ENCODE data around the gene ZKSCAN5. TPM values are rescaled to one million over a fixed set of nuclear protein-coding genes. Genes with fewer than 3 reads are reported as not detected.
A peak's percentile ranks its signal among the peaks of the same experiment; 100 is the strongest.

The ZKSCAN5 gene
- total and polyA plus RNA-seq, 8 donors, result 6.7 to 16.2 (median 15.3) TPM

DNA sequence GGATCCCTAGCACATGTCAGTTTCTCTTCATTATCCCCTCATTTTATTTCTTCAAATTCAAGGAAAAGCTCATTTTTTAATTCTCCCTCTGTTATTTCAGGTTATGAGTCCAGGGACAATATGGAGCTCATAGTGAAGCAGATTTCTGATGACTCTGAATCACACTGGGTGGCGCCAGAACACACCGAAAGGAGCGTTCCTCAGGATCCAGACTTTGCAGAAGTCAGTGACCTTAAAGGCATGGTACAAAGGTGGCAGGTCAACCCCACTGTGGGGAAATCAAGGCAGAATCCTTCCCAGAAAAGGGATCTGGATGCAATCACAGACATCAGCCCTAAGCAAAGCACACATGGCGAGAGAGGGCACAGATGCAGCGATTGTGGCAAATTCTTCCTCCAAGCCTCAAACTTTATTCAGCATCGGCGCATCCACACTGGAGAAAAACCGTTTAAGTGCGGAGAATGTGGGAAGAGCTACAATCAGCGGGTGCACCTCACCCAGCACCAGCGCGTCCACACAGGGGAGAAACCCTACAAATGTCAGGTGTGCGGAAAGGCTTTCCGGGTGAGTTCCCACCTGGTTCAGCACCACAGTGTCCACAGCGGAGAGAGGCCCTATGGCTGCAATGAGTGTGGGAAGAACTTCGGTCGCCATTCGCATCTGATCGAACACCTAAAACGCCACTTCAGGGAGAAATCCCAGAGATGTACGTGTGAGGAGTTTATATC is 21.4 kb downstream of the ZKSCAN5 start:
- TF ChIP-seq, protein P1, sequence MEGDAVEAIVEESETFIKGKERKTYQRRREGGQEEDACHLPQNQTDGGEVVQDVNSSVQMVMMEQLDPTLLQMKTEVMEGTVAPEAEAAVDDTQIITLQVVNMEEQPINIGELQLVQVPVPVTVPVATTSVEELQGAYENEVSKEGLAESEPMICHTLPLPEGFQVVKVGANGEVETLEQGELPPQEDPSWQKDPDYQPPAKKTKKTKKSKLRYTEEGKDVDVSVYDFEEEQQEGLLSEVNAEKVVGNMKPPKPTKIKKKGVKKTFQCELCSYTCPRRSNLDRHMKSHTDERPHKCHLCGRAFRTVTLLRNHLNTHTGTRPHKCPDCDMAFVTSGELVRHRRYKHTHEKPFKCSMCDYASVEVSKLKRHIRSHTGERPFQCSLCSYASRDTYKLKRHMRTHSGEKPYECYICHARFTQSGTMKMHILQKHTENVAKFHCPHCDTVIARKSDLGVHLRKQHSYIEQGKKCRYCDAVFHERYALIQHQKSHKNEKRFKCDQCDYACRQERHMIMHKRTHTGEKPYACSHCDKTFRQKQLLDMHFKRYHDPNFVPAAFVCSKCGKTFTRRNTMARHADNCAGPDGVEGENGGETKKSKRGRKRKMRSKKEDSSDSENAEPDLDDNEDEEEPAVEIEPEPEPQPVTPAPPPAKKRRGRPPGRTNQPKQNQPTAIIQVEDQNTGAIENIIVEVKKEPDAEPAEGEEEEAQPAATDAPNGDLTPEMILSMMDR (IDR thresholded peaks at IDR 0.05), result no peak
- no peak overlapping the region for H3K27ac ChIP-seq
- DNase-seq (peak in 1 of 4 donors; percentile 4), ATAC-seq (peak; percentile 49)
- H3K9me3 ChIP-seq, result peaks cover 8 to 26% of the 10 kb centered on the region in 2 donors
- H3K4me3 ChIP-seq, result no peak overlapping the region
- peaks cover 6 to 81% of the 10 kb centered on the region in 2 donors for H3K36me3 ChIP-seq
- H3K4me1 ChIP-seq, result no peaks in the 10 kb centered on the region
- intact Hi-C loops (cut with DNase I), result no loop called here
- no peaks in the 10 kb centered on the region for H3K27me3 ChIP-seq

DNA sequence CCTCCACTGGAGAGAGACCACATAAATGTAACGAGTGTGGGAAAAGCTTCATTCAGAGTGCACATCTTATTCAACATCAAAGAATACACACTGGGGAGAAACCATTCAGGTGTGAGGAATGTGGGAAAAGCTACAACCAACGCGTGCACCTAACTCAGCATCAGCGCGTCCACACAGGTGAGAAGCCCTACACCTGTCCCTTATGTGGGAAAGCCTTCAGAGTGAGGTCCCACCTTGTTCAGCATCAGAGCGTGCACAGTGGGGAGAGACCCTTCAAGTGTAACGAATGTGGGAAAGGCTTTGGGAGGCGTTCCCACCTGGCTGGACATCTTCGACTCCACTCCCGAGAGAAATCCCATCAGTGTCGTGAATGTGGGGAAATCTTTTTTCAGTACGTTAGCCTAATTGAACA is 26.9 kb downstream of the ZKSCAN5 start:
- ATAC-seq, result no peak
- Histone ChIP-seq H3K4me1 (no peaks in the 10 kb centered on the region), H3K27me3 (no peaks in the 10 kb centered on the region), H3K9me3 (peaks cover 12 to 73% of the 10 kb centered on the region in 2 donors), H3K36me3 (peaks cover 9 to 78% of the 10 kb centered on the region in 2 donors), H3K4me3 (no peak overlapping the region), H3K27ac (no peak overlapping the region)
- intact Hi-C loops (cut with DNase I), result no loop called here
- TF ChIP-seq, protein P1 (IDR thresholded peaks at IDR 0.05), result no peak
- no peak for DNase-seq

DNA sequence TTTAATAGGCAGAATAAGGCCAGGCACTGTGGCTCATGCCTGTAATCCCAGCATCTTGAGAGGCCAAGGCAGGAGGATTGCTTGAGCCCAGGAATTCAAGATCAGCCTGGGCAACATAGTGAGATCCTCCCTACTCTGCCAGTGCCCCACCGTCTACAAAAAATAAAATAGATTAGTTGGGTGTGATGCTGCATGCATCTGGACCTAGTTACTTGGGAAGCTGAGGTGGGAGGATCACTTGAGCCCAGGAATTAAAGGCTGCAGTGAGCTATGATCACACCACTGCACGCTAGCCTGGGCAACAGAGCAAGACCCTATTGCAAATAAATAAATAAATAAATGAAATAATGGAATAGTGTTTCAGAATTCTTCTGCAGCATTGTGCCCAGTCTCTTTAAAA is 31.2 kb downstream of the ZKSCAN5 start:
- intact Hi-C loops (cut with DNase I), result no loop called here
- H3K27ac ChIP-seq, result no peak overlapping the region
- no peak overlapping the region for H3K4me3 ChIP-seq
- H3K36me3 ChIP-seq, result peaks cover 9 to 35% of the 10 kb centered on the region in 2 donors
- no peaks in the 10 kb centered on the region for H3K4me1 ChIP-seq
- TF ChIP-seq, protein P1 (IDR thresholded peaks at IDR 0.05), result no peak
- no peaks in the 10 kb centered on the region for H3K27me3 ChIP-seq
- DNase-seq, result no peak
- H3K9me3 ChIP-seq, result peaks cover 6 to 79% of the 10 kb centered on the region in 2 donors
- no peak for ATAC-seq

DNA sequence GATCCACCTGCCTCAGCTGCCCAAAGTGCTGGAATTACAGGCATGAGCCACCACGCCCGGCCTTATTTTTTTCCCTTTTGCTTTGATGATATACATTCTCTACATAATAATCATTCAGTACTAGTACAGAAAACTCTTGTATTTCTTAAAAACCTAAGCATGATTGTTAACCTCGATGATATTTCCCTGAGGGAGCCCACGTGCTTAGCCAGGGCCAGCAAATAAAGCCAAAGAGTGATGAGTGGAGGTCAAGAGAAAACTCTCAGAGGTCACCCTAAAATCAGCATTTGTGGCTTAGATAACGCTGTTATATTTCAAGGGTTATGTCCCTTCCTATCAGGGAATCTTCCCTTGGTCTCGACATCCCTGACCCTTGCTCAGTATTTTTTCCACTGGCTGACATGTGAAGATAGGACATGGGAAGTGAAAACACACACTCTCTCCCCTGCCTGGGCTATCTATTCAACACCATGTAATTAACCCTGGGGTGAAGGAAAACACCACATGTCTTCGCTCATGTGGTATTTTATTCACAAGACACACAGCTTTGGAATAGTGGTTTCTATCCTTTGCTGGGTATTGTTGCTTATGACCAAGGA is 34.9 kb downstream of the ZKSCAN5 start:
- intact Hi-C loops (cut with DNase I), result no loop called here
- no peaks in the 10 kb centered on the region for H3K27me3 ChIP-seq
- no peak for ATAC-seq
- no peaks in the 10 kb centered on the region for H3K36me3 ChIP-seq
- TF ChIP-seq, protein P1 (IDR thresholded peaks at IDR 0.05), result no peak
- no peaks in the 10 kb centered on the region for H3K4me1 ChIP-seq
- H3K9me3 ChIP-seq, result peaks cover 0 to 76% of the 10 kb centered on the region in 2 donors
- H3K27ac ChIP-seq, result no peak overlapping the region
- no peak overlapping the region for H3K4me3 ChIP-seq
- no peak for DNase-seq

DNA sequence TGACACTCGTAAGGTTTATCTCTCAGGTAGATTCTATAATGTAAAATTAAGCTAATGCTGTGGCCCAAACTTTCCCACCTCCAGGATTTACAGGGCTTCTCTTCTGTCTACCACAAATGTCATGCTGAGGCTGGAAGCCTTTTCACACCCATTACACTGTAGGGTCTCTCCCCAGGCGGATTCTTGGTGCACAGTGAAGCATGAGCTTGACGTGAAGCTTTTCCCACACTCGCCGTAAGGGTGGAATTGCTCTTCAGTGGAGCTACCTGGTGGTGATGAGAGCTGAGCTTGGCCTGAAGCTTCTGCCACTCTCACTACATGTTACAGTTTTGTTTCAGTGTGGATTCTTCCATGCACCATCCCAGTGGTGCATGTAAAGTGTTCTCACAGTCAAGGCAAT is 36.1 kb downstream of the ZKSCAN5 start:
- H3K36me3 ChIP-seq, result no peaks in the 10 kb centered on the region
- no peak overlapping the region for H3K27ac ChIP-seq
- DNase-seq (no peak), ATAC-seq (no peak)
- peaks cover 0 to 65% of the 10 kb centered on the region in 2 donors for H3K9me3 ChIP-seq
- TF ChIP-seq, protein P1 (IDR thresholded peaks at IDR 0.05), result no peak
- H3K4me3 ChIP-seq, result no peak overlapping the region
- H3K27me3 ChIP-seq, result no peaks in the 10 kb centered on the region
- intact Hi-C loops (cut with DNase I), result no loop called here
- H3K4me1 ChIP-seq, result no peaks in the 10 kb centered on the region

All from left lung (tissue), 10 donors.